HG03039 (cell line): ENCODE measurements around the gene CACFD1.

Source experiments
- ATAC-seq: cut with Tn5 transposase; IDR thresholded peaks from one replicate; pipeline ENCODE4 v1.9.1; 2021; ENCODE audit warnings: mild to moderate bottlenecking, moderate library complexity; ENCODE audit not compliant: unreplicated experiment

Gene CACFD1

GRCh38 chr9:133515615-133516255 lies 56.0 kb downstream of the CACFD1 start:
- ATAC-seq = no peak

- ATAC-seq = no peak
These were observed 56.6 kb downstream of the CACFD1 start for GRCh38 chr9:133516256-133516960.

GRCh38 chr9:133516961-133517350 lies 57.2 kb downstream of the CACFD1 start:
- ATAC-seq = no peak

- ATAC-seq = no peak
These were observed 57.9 kb downstream of the CACFD1 start for GRCh38 chr9:133517711-133518110.

- no peak for ATAC-seq
These were observed 58.4 kb downstream of the CACFD1 start for GRCh38 chr9:133518200-133518599.

GRCh38 chr9:133518706-133519449 lies 59.1 kb downstream of the CACFD1 start:
- ATAC-seq = no peak

- ATAC-seq = no peak
These were observed 59.9 kb downstream of the CACFD1 start for GRCh38 chr9:133519693-133520092.

- ATAC-seq = no peak
These were observed 60.5 kb downstream of the CACFD1 start for GRCh38 chr9:133520121-133520835.
